GM23338 (cell line): Measurements from ENCODE around the gene SLC15A4. TPM values are rescaled to one million over a fixed set of nuclear protein-coding genes. Genes with fewer than 3 reads are reported as not detected.

Source experiments
- ATAC-seq: fragments of 200-7000 bp; cut with Tn5 transposase; 3 replicates; pipeline ENCODE4 v1.9.1; 2020
- DNase-seq: peaks from one replicate; pipeline ENCODE4 v3.0.0-alpha.2; 2015; ENCODE audit warnings: low spot score
- H2AFZ ChIP-seq: fragments of 200-600 bp; sonication (generic); 2 replicates; pipeline ENCODE4 v1.8.0; 2016; ENCODE audit warnings: antibody characterized with exemption, mild to moderate bottlenecking, moderate library complexity
- H3F3A ChIP-seq: fragments of 200-600 bp; sonication (generic); replicated peaks from 2 replicates; pipeline ENCODE4 v1.8.0; 2017; ENCODE audit warnings: antibody characterized with exemption, mixed run types, low read depth
- H3K27ac ChIP-seq: fragments of 200-600 bp; sonication (generic); 2 replicates; pipeline ENCODE4 v1.6.1; 2016; ENCODE audit warnings: low read depth
- H3K27me3 ChIP-seq: fragments of 200-600 bp; sonication (generic); 2 replicates; pipeline ENCODE4 v1.8.0; 2016; ENCODE audit warnings: mild to moderate bottlenecking, mixed run types, moderate library complexity; ENCODE audit not compliant: insufficient read depth
- H3K36me3 ChIP-seq: fragments of 200-600 bp; sonication (generic); 2 replicates; pipeline ENCODE4 v1.8.0; 2016; ENCODE audit warnings: mild to moderate bottlenecking; ENCODE audit not compliant: insufficient read depth
- H3K4me1 ChIP-seq: fragments of 200-600 bp; sonication (generic); 2 replicates; pipeline ENCODE4 v1.8.0; 2016; ENCODE audit warnings: mild to moderate bottlenecking, moderate library complexity; ENCODE audit not compliant: insufficient read depth
- H3K4me2 ChIP-seq: fragments of 200-600 bp; sonication (generic); 2 replicates; pipeline ENCODE4 v1.7.1; 2017; ENCODE audit warnings: mixed run types
- H3K4me3 ChIP-seq: fragments of 200-600 bp; sonication (generic); 2 replicates; pipeline ENCODE4 v1.6.1; 2016; ENCODE audit warnings: mixed run types
- H3K79me2 ChIP-seq: fragments of 200-600 bp; sonication (generic); replicated peaks from 2 replicates; pipeline ENCODE4 v1.8.0; 2017; ENCODE audit warnings: mild to moderate bottlenecking; ENCODE audit not compliant: insufficient read depth
- H3K9me2 ChIP-seq: fragments of 200-600 bp; sonication (generic); 2 replicates; pipeline ENCODE4 v1.8.0; 2017; ENCODE audit not compliant: insufficient read depth
- H4K20me1 ChIP-seq: fragments of 200-600 bp; sonication (generic); replicated peaks from 2 replicates; pipeline ENCODE4 v1.8.0; 2017; ENCODE audit warnings: mild to moderate bottlenecking; ENCODE audit not compliant: insufficient read depth
- H3K27ac Mint-ChIP-seq: 2 replicates; pipeline ENCODE4 v1.8.0; 2020; ENCODE audit warnings: inconsistent platforms, mild to moderate bottlenecking, moderate library complexity, mixed read lengths
- H3K27me3 Mint-ChIP-seq: 3 replicates; pipeline ENCODE4 v1.8.0; 2022; ENCODE audit warnings: low read depth, mild to moderate bottlenecking, moderate library complexity, mixed read lengths, inconsistent platforms; ENCODE audit not compliant: insufficient read depth, poor library complexity
- H3K36me3 Mint-ChIP-seq: 3 replicates; pipeline ENCODE4 v1.8.0; 2021; ENCODE audit warnings: low read depth, mild to moderate bottlenecking, inconsistent platforms, moderate library complexity, mixed read lengths
- H3K4me1 Mint-ChIP-seq: 3 replicates; pipeline ENCODE4 v1.8.0; 2020; ENCODE audit warnings: mild to moderate bottlenecking, inconsistent platforms, mixed read lengths
- H3K4me3 Mint-ChIP-seq: 3 replicates; pipeline ENCODE4 v1.8.0; 2021; ENCODE audit warnings: moderate library complexity, mild to moderate bottlenecking, inconsistent platforms, mixed read lengths
- H3K9me3 Mint-ChIP-seq: 3 replicates; pipeline ENCODE4 v1.8.0; 2020; ENCODE audit warnings: moderate library complexity, mild to moderate bottlenecking, inconsistent platforms, mixed read lengths
- CREB1 ChIP-seq: fragments of 250-450 bp; sonication (Bioruptor Pico); IDR thresholded peaks from 2 replicates; pipeline ENCODE4 v1.5.0; 2020; ENCODE audit warnings: low read depth, mild to moderate bottlenecking, moderate library complexity
- CTCF ChIP-seq, 2 experiments: fragments of 200-600 bp in 1 of 2; sonication (generic) in 1 of 2; conservative IDR thresholded peaks; 2 replicates each; pipeline versions ENCODE4 v1.5.1 to v1.6.1; 2016 to 2017; ENCODE audit warnings: antibody characterized with exemption in 2 of 2, low read depth in 2 of 2, mild to moderate bottlenecking in 2 of 2, moderate library complexity in 1 of 2
- ETS1 ChIP-seq: IDR thresholded peaks from 2 replicates; pipeline ENCODE4 v1.6.1; 2016; ENCODE audit warnings: antibody characterized with exemption
- EZH2 ChIP-seq: fragments of 200-600 bp; sonication (generic); IDR thresholded peaks from one replicate; pipeline ENCODE4 v1.8.0; 2017; ENCODE audit warnings: antibody characterized with exemption, mild to moderate bottlenecking, low read depth; ENCODE audit not compliant: unreplicated experiment
- EZH2phosphoT487 ChIP-seq: fragments of 200-600 bp; sonication (generic); IDR thresholded peaks from one replicate; pipeline ENCODE4 v1.8.1; 2018; ENCODE audit warnings: antibody characterized with exemption; ENCODE audit not compliant: unreplicated experiment
- JUNB ChIP-seq: IDR thresholded peaks from one replicate; pipeline ENCODE4 v1.6.1; 2016; ENCODE audit warnings: antibody characterized with exemption; ENCODE audit not compliant: unreplicated experiment
- NANOG ChIP-seq: IDR thresholded peaks from 2 replicates; pipeline ENCODE4 v1.6.1; 2016; ENCODE audit warnings: antibody characterized with exemption, borderline replicate concordance
- POLR2AphosphoS5 ChIP-seq: IDR thresholded peaks from 2 replicates; pipeline ENCODE4 v1.6.1; 2016; ENCODE audit warnings: antibody characterized with exemption, low read depth
- REST ChIP-seq: IDR thresholded peaks from one replicate; pipeline ENCODE4 v1.6.1; 2018; ENCODE audit warnings: antibody characterized with exemption; ENCODE audit not compliant: unreplicated experiment
- STAT1 ChIP-seq: IDR thresholded peaks from one replicate; pipeline ENCODE4 v1.6.1; 2016; ENCODE audit warnings: antibody characterized with exemption; ENCODE audit not compliant: unreplicated experiment
- ZNF114 ChIP-seq: fragments of 250-450 bp; sonication (Bioruptor Pico); IDR thresholded peaks from 2 replicates; pipeline ENCODE4 v1.5.0; 2020; ENCODE audit warnings: mild to moderate bottlenecking, moderate library complexity
- ZNF331 ChIP-seq: fragments of 250-450 bp; sonication (Bioruptor Pico); IDR thresholded peaks from 2 replicates; pipeline ENCODE4 v1.5.0; 2020; ENCODE audit warnings: low read depth, mild to moderate bottlenecking, moderate library complexity
- ZNF462 ChIP-seq: fragments of 250-450 bp; sonication (Bioruptor Pico); IDR thresholded peaks from 2 replicates; pipeline ENCODE4 v1.5.0; 2020; ENCODE audit warnings: mild to moderate bottlenecking, moderate library complexity
- polyA plus RNA-seq: library from polyadenylated mRNA; unstranded; fragments of >200 nt; fragmentation: Nextera tagmentation; extraction: Ambion mirVana; gene quantifications from 2 replicates; pipeline ENCODE4 v1.2.1, GENCODE V29; 2016
- total RNA-seq: library from RNA; depleted of rRNA; stranded (reverse); fragments of >200 nt; shearing (Covaris generic); gene quantifications from 2 replicates; pipeline ENCODE4 v1.2.3, GENCODE V29; 2014

SLC15A4 gene
- total and polyA plus RNA-seq, 2 experiments from 2014 or later = 7.7 to 30.3 TPM

- Histone ChIP-seq H4K20me1 (no peaks in the 10 kb centered on the region), H3K79me2 (no peaks in the 10 kb centered on the region), H3K4me1 (peaks cover 6% of the 10 kb centered on the region; the same call in 1 of the 2 replicates), H3F3A (no peaks in the 10 kb centered on the region), H3K36me3 (no peaks in the 10 kb centered on the region), H3K4me2 (no peak overlapping the region), H3K27ac (no peak overlapping the region), H3K4me3 (no peak overlapping the region), H3K9me2 (no peaks in the 10 kb centered on the region), H3K27me3 (no peaks in the 10 kb centered on the region), H2AFZ (no peak overlapping the region)
- ATAC-seq = no peak
- no peak overlapping the region for H3K27ac Mint-ChIP-seq
- DNase-seq = no peak
- no peak overlapping the region for H3K4me3 Mint-ChIP-seq
- peaks cover 7% of the 10 kb centered on the region; the same call in 2 of the 3 replicates for H3K4me1 Mint-ChIP-seq
- H3K27me3 Mint-ChIP-seq = peaks cover 14% of the 10 kb centered on the region
- TF ChIP-seq NANOG (no peak), EZH2 (no peak), ZNF462 (CRISPR knock-in tag) (no peak), REST (no peak), ETS1 (no peak), POLR2AphosphoS5 (no peak), ZNF331 (CRISPR knock-in tag) (no peak), CTCF (conservative IDR thresholded peaks at IDR 0.05; ENCODE audit: low read depth in 2 of 2) (no peak), CREB1 (CRISPR knock-in tag) (no peak), JUNB (no peak), ZNF114 (no peak), STAT1 (no peak), EZH2phosphoT487 (no peak)
- peaks cover 63% of the 10 kb centered on the region for H3K9me3 Mint-ChIP-seq
- peaks cover 11% of the 10 kb centered on the region; the same call in 2 of the 3 replicates for H3K36me3 Mint-ChIP-seq
These were observed 18.8 kb upstream of the SLC15A4 start for GRCh38 chr12:128842579-128842978.
